GM20431 (cell line): ENCODE data around the gene AUTS2.
"Not testable (repeated sequence)": the region's sequence is repeated elsewhere in the genome, so short reads cannot be mapped to it uniquely, and the experiment has no call there.

ENCODE experiments used
- in situ Hi-C: fragments of 300-500 bp; cut with MseI, MboI; formaldehyde crosslinking; loops from one replicate; pipeline ENCODE4 v1.15.0; 2020; ENCODE audit warnings: low sequenced_read_pairs; ENCODE audit not compliant: unreplicated experiment

AUTS2 gene

GRCh38 chr7:69773535-69774225 lies 175.4 kb downstream of the AUTS2 start:
- in situ Hi-C loops, result no loop called here

- in situ Hi-C loops, result no loop called here
Observed at GRCh38 chr7:69775231-69775771, 177.0 kb downstream of the AUTS2 start.

GRCh38 chr7:69776611-69777010 lies 178.3 kb downstream of the AUTS2 start:
- in situ Hi-C loops, result no loop called here

- in situ Hi-C loops, result no loop called here
Observed at GRCh38 chr7:69778138-69778537, 179.9 kb downstream of the AUTS2 start.

GRCh38 chr7:69780379-69780778 lies 182.1 kb downstream of the AUTS2 start:
- in situ Hi-C loops, result no loop called here

- in situ Hi-C loops, result no loop called here
Observed at GRCh38 chr7:69781412-69781846, 183.2 kb downstream of the AUTS2 start.

- in situ Hi-C loops, result no loop called here
Observed at GRCh38 chr7:69782917-69783684, 184.8 kb downstream of the AUTS2 start.

GRCh38 chr7:69786130-69786529 lies 187.9 kb downstream of the AUTS2 start:
- in situ Hi-C loops, result not testable (repeated sequence)

- in situ Hi-C loops, result no loop called here
Observed at GRCh38 chr7:69786730-69787395, 188.6 kb downstream of the AUTS2 start.

- in situ Hi-C loops, result no loop called here
Observed at GRCh38 chr7:69787736-69788431, 189.6 kb downstream of the AUTS2 start.

- in situ Hi-C loops, result no loop called here
Observed at GRCh38 chr7:69789563-69789962, 191.3 kb downstream of the AUTS2 start.

- in situ Hi-C loops, result no loop called here
Observed at GRCh38 chr7:69790977-69791724, 192.9 kb downstream of the AUTS2 start.

GRCh38 chr7:69791739-69792138 lies 193.5 kb downstream of the AUTS2 start:
- in situ Hi-C loops, result no loop called here

GRCh38 chr7:69795932-69796331 lies 197.7 kb downstream of the AUTS2 start:
- in situ Hi-C loops, result no loop called here

GRCh38 chr7:69796416-69796815 lies 198.1 kb downstream of the AUTS2 start:
- in situ Hi-C loops, result no loop called here

GRCh38 chr7:69799048-69799697 lies 200.9 kb downstream of the AUTS2 start:
- in situ Hi-C loops, result no loop called here

GRCh38 chr7:69799990-69800389 lies 201.7 kb downstream of the AUTS2 start:
- in situ Hi-C loops, result no loop called here

GRCh38 chr7:69800495-69800894 lies 202.2 kb downstream of the AUTS2 start:
- in situ Hi-C loops, result no loop called here
